PC-9 (cell line): ENCODE measurements around the gene PACRG. TPM values are rescaled to one million over a fixed set of nuclear protein-coding genes. Genes with fewer than 3 reads are reported as not detected.

ENCODE experiments used
- BruUV-seq: library from RNA; stranded (reverse); fragments of 400-500 nt; replicated peaks from 2 replicates; lab custom pipeline; 2021; lab: Mats Ljungman, UMichigan
- CTCF ChIA-PET: fragments of 300-600 bp; sonication (Branson Sonifier 250); formaldehyde crosslinking; loops from one replicate; lab custom pipeline; 2022; ENCODE audit warnings: antibody characterized with exemption; lab: Charles Lee
- POLR2A ChIA-PET: fragments of 300-600 bp; sonication (Branson Sonifier 250); formaldehyde crosslinking; loops from one replicate; lab custom pipeline; 2022; ENCODE audit warnings: antibody characterized with exemption; ENCODE audit not compliant: unreplicated experiment; lab: Charles Lee
- DNase-seq, 2 experiments: peaks; one replicate each; pipeline versions ENCODE4 v3.0.0 to v3.0.0-alpha.2; 2015 to 2022; ENCODE audit warnings: mixed read lengths in 1 of 2
- H2AFZ ChIP-seq: fragments of 200-600 bp; sonication (generic); 2 replicates; pipeline ENCODE4 v1.8.1; 2017; ENCODE audit warnings: antibody characterized with exemption
- H3F3A ChIP-seq: fragments of 200-600 bp; sonication (generic); 2 replicates; pipeline ENCODE4 v1.8.1; 2017; ENCODE audit warnings: antibody characterized with exemption, mild to moderate bottlenecking, low read depth; ENCODE audit not compliant: insufficient read depth
- H3K27ac ChIP-seq: fragments of 200-600 bp; sonication (generic); 2 replicates; pipeline ENCODE4 v1.6.1; 2016; ENCODE audit warnings: mixed run types
- H3K27me3 ChIP-seq: fragments of 200-600 bp; sonication (generic); 2 replicates; pipeline ENCODE4 v1.6.1; 2016; ENCODE audit warnings: low read depth, mixed run types; ENCODE audit not compliant: insufficient read depth
- H3K36me3 ChIP-seq: fragments of 200-600 bp; sonication (generic); 2 replicates; pipeline ENCODE4 v1.6.1; 2016; ENCODE audit warnings: low read depth, mixed run types
- H3K4me1 ChIP-seq: fragments of 200-600 bp; sonication (generic); replicated peaks from 2 replicates; pipeline ENCODE4 v1.6.1; 2016; ENCODE audit warnings: mixed run types; ENCODE audit not compliant: insufficient read depth
- H3K4me2 ChIP-seq: fragments of 200-600 bp; sonication (generic); 2 replicates; pipeline ENCODE4 v1.6.1; 2017; ENCODE audit warnings: mixed run types
- H3K4me3 ChIP-seq: fragments of 200-600 bp; sonication (generic); 2 replicates; pipeline ENCODE4 v1.6.1; 2016; ENCODE audit warnings: mixed run types
- H3K79me2 ChIP-seq: fragments of 200-600 bp; sonication (generic); 2 replicates; pipeline ENCODE4 v1.6.1; 2017; ENCODE audit warnings: low read depth, mixed run types
- H3K9me2 ChIP-seq: fragments of 200-600 bp; sonication (generic); 2 replicates; pipeline ENCODE4 v1.8.1; 2017; ENCODE audit warnings: mild to moderate bottlenecking; ENCODE audit not compliant: insufficient read depth
- H3K9me3 ChIP-seq: fragments of 200-600 bp; sonication (generic); 2 replicates; pipeline ENCODE4 v1.8.1; 2016; ENCODE audit warnings: low read depth; ENCODE audit not compliant: insufficient read depth
- H4K20me1 ChIP-seq: fragments of 200-600 bp; sonication (generic); 2 replicates; pipeline ENCODE4 v1.8.1; 2017; ENCODE audit not compliant: insufficient read depth
- CTCF ChIP-seq: fragments of 200-600 bp; sonication (generic); conservative IDR thresholded peaks from 2 replicates; pipeline ENCODE4 v1.6.1; 2017; ENCODE audit warnings: mixed run types, antibody characterized with exemption, mild to moderate bottlenecking, moderate library complexity
- EZH2 ChIP-seq: fragments of 200-600 bp; sonication (generic); IDR thresholded peaks from 2 replicates; pipeline ENCODE4 v1.8.0; 2017; ENCODE audit warnings: antibody characterized with exemption, low read depth
- intact Hi-C: fragments of 100-400 bp; cut with micrococcal nuclease; formaldehyde crosslinking; loops from one replicate; pipeline ENCODE4 v1.10.0; 2022; ENCODE audit not compliant: unreplicated experiment
- total RNA-seq: library from RNA; stranded (reverse); gene quantifications from 2 replicates; pipeline ENCODE4 v1.2.3, GENCODE V29; 2021

PACRG gene
- total RNA-seq, 1 experiment from 2014 or later, result not detected

- H2AFZ ChIP-seq, result no peak overlapping the region
- TF ChIP-seq EZH2 (no peak), CTCF (no peak)
- peaks cover 65% of the 10 kb centered on the region for H3K27me3 ChIP-seq
- no peaks in the 10 kb centered on the region for H4K20me1 ChIP-seq
- H3K4me3 ChIP-seq, result no peak overlapping the region
- no peak overlapping the region for H3K4me2 ChIP-seq
- no peaks in the 10 kb centered on the region for H3K79me2 ChIP-seq
- intact Hi-C loops, result no loop called here
- H3K9me3 ChIP-seq, result no peaks in the 10 kb centered on the region
- no TSS peak for BruUV-seq
- no peak overlapping the region for H3K27ac ChIP-seq
- H3K36me3 ChIP-seq, result no peaks in the 10 kb centered on the region
- no peaks in the 10 kb centered on the region for H3K9me2 ChIP-seq
- H3F3A ChIP-seq, result no peaks in the 10 kb centered on the region
- CTCF ChIA-PET, result no interaction called here
- POLR2A ChIA-PET, result no interaction called here
- no peak for DNase-seq
- no peaks in the 10 kb centered on the region for H3K4me1 ChIP-seq
Observed at GRCh38 chr6:163048345-163048744, 320.6 kb downstream of the PACRG start.

- no peak overlapping the region for H2AFZ ChIP-seq
- intact Hi-C loops, result no loop called here
- ChIA-PET POLR2A (no interaction called here), CTCF (no interaction called here)
- no peak overlapping the region for H3K27ac ChIP-seq
- no peak overlapping the region for H3K4me3 ChIP-seq
- H4K20me1 ChIP-seq, result no peaks in the 10 kb centered on the region
- no peaks in the 10 kb centered on the region for H3K9me3 ChIP-seq
- no peaks in the 10 kb centered on the region for H3F3A ChIP-seq
- no peak for DNase-seq
- TF ChIP-seq CTCF (no peak), EZH2 (no peak)
- H3K4me2 ChIP-seq, result no peak overlapping the region
- H3K79me2 ChIP-seq, result no peaks in the 10 kb centered on the region
- peaks cover 31% of the 10 kb centered on the region; the same call in 1 of the 2 replicates for H3K27me3 ChIP-seq
- H3K9me2 ChIP-seq, result no peaks in the 10 kb centered on the region
- H3K4me1 ChIP-seq, result no peaks in the 10 kb centered on the region
- H3K36me3 ChIP-seq, result no peaks in the 10 kb centered on the region
- BruUV-seq, result no TSS peak
Observed at GRCh38 chr6:163053667-163054344, 326.0 kb downstream of the PACRG start.

GRCh38 chr6:163054641-163055040, 326.9 kb downstream of the PACRG start:
- Histone ChIP-seq H3K4me3 (no peak overlapping the region), H3K36me3 (no peaks in the 10 kb centered on the region), H3K4me1 (no peaks in the 10 kb centered on the region), H4K20me1 (no peaks in the 10 kb centered on the region), H3K9me3 (no peaks in the 10 kb centered on the region), H3K9me2 (no peaks in the 10 kb centered on the region), H2AFZ (no peak overlapping the region), H3K27me3 (peaks cover 33% of the 10 kb centered on the region; the same call in 1 of the 2 replicates), H3K4me2 (no peak overlapping the region), H3K79me2 (no peaks in the 10 kb centered on the region), H3K27ac (no peak overlapping the region), H3F3A (no peaks in the 10 kb centered on the region)
- intact Hi-C loops, result no loop called here
- DNase-seq, result no peak
- ChIA-PET CTCF (no interaction called here), POLR2A (no interaction called here)
- TF ChIP-seq CTCF, result no peak
- no peak for TF ChIP-seq EZH2
- no TSS peak for BruUV-seq
